ENCODE measurements around the gene SLC9A9. TPM values are rescaled to one million over a fixed set of nuclear protein-coding genes. Genes with fewer than 3 reads are reported as not detected.

The SLC9A9 gene
- total and polyA plus RNA-seq, 2 of the 8 experiments (the other 6 are each of a cell fraction or from before 2014, with no cell fraction given): 0.48 to 1.1 TPM

- Histone ChIP-seq H3K14ac (ENCODE audit: insufficient read length) (no peak overlapping the region), H2BK5ac (ENCODE audit: low read depth, low read length) (no peak overlapping the region), H3K4me3 (ENCODE audit: extremely low read depth in 1 of 4, insufficient read depth in 2 of 4, low read depth in 3 of 4, low read length in 4 of 4) (no peak overlapping the region), H3K9me3 (ENCODE audit: insufficient read depth in 2 of 2, low read depth in 1 of 2, low read length in 1 of 2) (no peaks in the 10 kb centered on the region), H3K23ac (ENCODE audit: insufficient read length) (no peak overlapping the region), H3K27me3 (replicated peaks in 1 of 4; ENCODE audit: control insufficient read depth in 3 of 4, extremely low read depth in 1 of 4, insufficient read depth in 3 of 4, low read length in 3 of 4) (no peaks in the 10 kb centered on the region), H3K56ac (replicated peaks; ENCODE audit: insufficient read length, low read depth, low read length) (no peak overlapping the region), H4K20me1 (replicated peaks in 1 of 2; ENCODE audit: control insufficient read depth in 1 of 2, insufficient read depth in 2 of 2, low read length in 2 of 2) (no peaks in the 10 kb centered on the region), H3K4ac (replicated peaks; ENCODE audit: insufficient read length, low read depth, low read length) (no peak overlapping the region), H2BK20ac (ENCODE audit: low read length) (no peak overlapping the region), H3K4me1 (replicated peaks in 1 of 4; ENCODE audit: control insufficient read depth in 3 of 4, insufficient read depth in 4 of 4, low read length in 3 of 4) (no peaks in the 10 kb centered on the region), H3K79me1 (ENCODE audit: low read depth, low read length) (no peaks in the 10 kb centered on the region), H3K4me2 (ENCODE audit: insufficient read depth in 1 of 2, low read depth in 2 of 2, low read length in 2 of 2) (no peak overlapping the region), H2BK120ac (replicated peaks; ENCODE audit: low read depth, low read length) (no peak overlapping the region), H4K8ac (ENCODE audit: extremely low read depth, insufficient read depth, low read length) (no peak overlapping the region), H2BK12ac (ENCODE audit: low read depth, low read length) (no peak overlapping the region), H3K9ac (replicated peaks in 1 of 4; ENCODE audit: extremely low read depth in 1 of 4, low read depth in 3 of 4, low read length in 3 of 4) (no peak overlapping the region), H3K27ac (ENCODE audit: low read depth, low read length) (no peak overlapping the region), H2AK5ac (ENCODE audit: low read depth, low read length) (no peak overlapping the region), H4K5ac (ENCODE audit: insufficient read length, low read depth, low read length) (no peak overlapping the region), H3K79me2 (ENCODE audit: control insufficient read depth in 1 of 2, insufficient read depth in 2 of 2, low read length in 2 of 2) (no peaks in the 10 kb centered on the region), H4K91ac (replicated peaks; ENCODE audit: insufficient read length, low read length) (no peak overlapping the region), H2BK15ac (ENCODE audit: low read length) (no peak overlapping the region), H3K18ac (ENCODE audit: extremely low read depth, low read length) (no peak overlapping the region), H3K36me3 (ENCODE audit: control insufficient read depth in 2 of 4, insufficient read depth in 4 of 4, low read length in 3 of 4) (no peaks in the 10 kb centered on the region), H3K23me2 (ENCODE audit: low read depth, low read length) (no peaks in the 10 kb centered on the region; the same call in 1 of the 2 replicates), H2AFZ (ENCODE audit: low read length) (no peak overlapping the region)
- ChIA-PET CTCF (ENCODE audit: partially characterized antibody) (interaction anchor here (1.2 to 5.2 kb wide), 2 partner anchors 15 to 62 kb away, joined by 3 to 20 read pairs; no protein-coding TSS in a partner anchor), POLR2A (ENCODE audit: partially characterized antibody) (no interaction called here)
- WGBS, 2 experiments (ENCODE audit: extremely low coverage in 1 of 2, insufficient coverage in 1 of 2, insufficient read length in 1 of 2, insufficient replicate concordance in 2 of 2, low coverage in 1 of 2, low lambda C conversion rate in 2 of 2, missing lambda C conversion rate in 1 of 2): 92% methylated on average over 3 of the region's 3 CpGs; no CpG with 5 or more reads in 1 of the 2 experiments
- FAIRE-seq: no peak
- no peak for DNase-seq (ENCODE audit: low read depth in 1 of 2, low spot score in 2 of 2)
- TF ChIP-seq TAF7 (optimal IDR thresholded peaks at IDR 0.05; ENCODE audit: borderline replicate concordance, low read depth, low read length) (no peak), EGR1 (IDR thresholded peaks at IDR 0.05; ENCODE audit: borderline replicate concordance, low read depth, low read length) (no peak), SRF (IDR thresholded peaks at IDR 0.05; ENCODE audit: low read depth, low read length) (no peak), RXRA (IDR thresholded peaks at IDR 0.05; ENCODE audit: insufficient read depth, low read depth, low read length) (no peak), POU5F1 (IDR thresholded peaks at IDR 0.05; ENCODE audit: low read depth, low read length) (no peak), FOSL1 (IDR thresholded peaks at IDR 0.05; ENCODE audit: insufficient read depth, low read depth, low read length) (no peak), GTF2F1 (IDR thresholded peaks at IDR 0.05; ENCODE audit: borderline replicate concordance, low read depth, low read length) (no peak), JUN (IDR thresholded peaks at IDR 0.05; ENCODE audit: low read depth, low read length) (no peak), NRF1 (IDR thresholded peaks at IDR 0.05; ENCODE audit: low read depth, low read length) (no peak), CEBPB (IDR thresholded peaks at IDR 0.05; ENCODE audit: low read depth, low read length) (no peak)
- TF ChIP-seq, protein P1, sequence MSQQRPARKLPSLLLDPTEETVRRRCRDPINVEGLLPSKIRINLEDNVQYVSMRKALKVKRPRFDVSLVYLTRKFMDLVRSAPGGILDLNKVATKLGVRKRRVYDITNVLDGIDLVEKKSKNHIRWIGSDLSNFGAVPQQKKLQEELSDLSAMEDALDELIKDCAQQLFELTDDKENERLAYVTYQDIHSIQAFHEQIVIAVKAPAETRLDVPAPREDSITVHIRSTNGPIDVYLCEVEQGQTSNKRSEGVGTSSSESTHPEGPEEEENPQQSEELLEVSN (IDR thresholded peaks at IDR 0.05): no peak
Measured at GRCh38 chr3:143286392-143287010, 561.8 kb downstream of the SLC9A9 start.
